BE2C (cell line): ENCODE results near the gene PRRT1B.
A peak's percentile ranks its signal among the peaks of the same experiment; 100 is the strongest.
"Not testable (repeated sequence)": the region's sequence is repeated elsewhere in the genome, so short reads cannot be mapped to it uniquely, and the experiment has no call there.

Experiments
- DNase-seq: peaks from one replicate; pipeline ENCODE4 v3.0.0-alpha.2; 2020
- H3K27me3 ChIP-seq: fragments of 250-450 bp; sonication (Bioruptor Pico); 2 replicates; pipeline ENCODE4 v1.5.1; 2020; ENCODE audit warnings: mild to moderate bottlenecking
- H3K36me3 ChIP-seq: fragments of 250-450 bp; sonication (Bioruptor Pico); 2 replicates; pipeline ENCODE4 v1.5.1; 2020; ENCODE audit warnings: mild to moderate bottlenecking
- H3K4me1 ChIP-seq: fragments of 250-450 bp; sonication (Bioruptor Pico); 2 replicates; pipeline ENCODE4 v1.5.1; 2020
- H3K4me3 ChIP-seq: 2 replicates; pipeline ENCODE4 v1.5.1; 2011; ENCODE audit warnings: low read depth, low read length
- H3K9me3 ChIP-seq: fragments of 250-450 bp; sonication (Bioruptor Pico); 2 replicates; pipeline ENCODE4 v1.5.1; 2020
- CTCF ChIP-seq: IDR thresholded peaks from 2 replicates; pipeline ENCODE4 v1.5.1; 2012; ENCODE audit warnings: mild to moderate bottlenecking, low read depth, low read length

Gene PRRT1B

DNA sequence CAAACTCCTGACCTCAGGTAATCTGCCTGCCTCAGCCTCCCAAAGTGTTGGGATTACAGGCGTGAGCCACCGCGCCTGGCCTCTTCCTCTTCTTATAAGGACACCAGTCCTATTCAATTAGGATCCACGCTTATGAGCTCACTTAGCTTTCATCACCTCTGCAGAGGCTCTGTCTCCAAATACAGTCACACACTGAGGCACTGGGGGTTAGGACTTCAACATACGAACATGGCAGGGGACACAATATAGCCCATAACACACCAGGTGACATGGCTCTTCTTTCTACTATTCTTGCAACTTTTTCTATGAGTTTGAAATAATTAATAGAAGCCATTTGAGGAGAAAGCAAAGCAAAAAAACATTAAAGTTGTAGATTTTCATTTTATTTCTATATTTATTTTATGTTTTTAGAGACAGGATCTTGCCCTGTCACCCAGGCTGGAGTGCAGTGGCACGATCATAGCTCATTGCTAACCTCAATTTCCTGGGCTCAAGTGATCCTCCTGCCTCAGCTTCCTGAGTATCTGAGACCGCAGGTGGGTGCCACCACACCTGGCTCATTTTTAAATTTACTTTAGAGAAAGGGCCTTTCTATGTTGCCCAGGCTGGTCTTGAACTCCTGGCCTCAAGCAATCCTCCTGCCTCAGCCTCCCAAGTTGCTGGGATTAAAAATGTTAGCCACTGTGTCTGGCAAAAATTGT is 6.0 kb upstream of the PRRT1B start:
- no peak for DNase-seq
- no peak overlapping the region for H3K4me3 ChIP-seq
- H3K4me1 ChIP-seq = no peaks in the 10 kb centered on the region
- peaks cover 7% of the 10 kb centered on the region for H3K9me3 ChIP-seq
- no peak for TF ChIP-seq CTCF
- no peaks in the 10 kb centered on the region; the same call in 1 of the 2 replicates for H3K27me3 ChIP-seq
- no peaks in the 10 kb centered on the region for H3K36me3 ChIP-seq

DNA sequence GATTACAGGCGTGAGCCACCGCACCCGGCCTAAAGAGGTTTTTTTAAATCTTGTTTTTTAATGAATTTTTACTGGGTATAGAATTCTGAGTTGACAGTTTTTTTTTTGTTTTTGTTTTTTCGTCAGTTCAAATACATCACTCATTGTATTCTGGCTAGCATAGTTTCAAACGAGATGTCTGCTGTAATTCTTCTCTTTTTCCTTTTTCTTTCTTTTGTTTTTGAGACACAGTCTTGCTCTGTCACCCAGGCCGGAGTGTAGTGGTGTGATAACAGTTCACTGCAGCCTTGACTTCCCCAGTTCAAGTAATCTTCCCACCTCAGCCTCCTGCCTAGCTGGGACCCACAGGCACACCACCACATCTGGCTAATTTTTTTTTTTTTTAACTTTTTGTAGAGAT is 2.2 kb upstream of the PRRT1B start:
- Histone ChIP-seq H3K4me1 (no peaks in the 10 kb centered on the region), H3K36me3 (no peaks in the 10 kb centered on the region), H3K9me3 (peaks cover 8% of the 10 kb centered on the region; the same call in 1 of the 2 replicates), H3K4me3 (no peak overlapping the region), H3K27me3 (peaks cover 19% of the 10 kb centered on the region)
- no peak for TF ChIP-seq CTCF
- DNase-seq = no peak

DNA sequence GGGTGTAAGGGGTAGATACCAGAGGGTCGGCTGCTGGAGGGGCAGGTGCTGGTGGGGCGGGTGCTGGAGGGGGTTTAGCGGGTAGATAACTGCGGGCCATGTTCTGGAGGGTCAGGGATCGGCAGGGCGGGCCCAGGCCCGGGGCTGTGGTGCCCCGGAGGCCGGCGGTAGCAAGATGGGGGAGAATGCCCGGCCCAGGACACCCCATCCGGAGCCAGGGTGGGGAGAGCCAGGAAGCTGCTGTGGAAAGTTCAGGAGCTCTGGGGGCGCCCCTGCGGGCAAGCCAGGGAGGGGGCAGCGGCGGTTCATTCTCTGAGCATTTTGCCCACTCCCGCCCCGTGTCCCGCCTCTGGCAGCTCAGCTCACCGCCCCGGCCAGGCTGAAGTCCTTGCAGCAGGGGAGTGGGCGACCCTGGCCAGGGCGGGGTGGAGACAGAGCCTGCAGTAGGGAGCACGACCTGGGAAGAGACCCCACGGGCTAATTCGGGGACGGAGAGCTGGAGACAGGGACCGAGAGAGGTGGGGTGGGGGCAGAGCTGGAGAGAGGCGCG is 538 bp downstream of the PRRT1B start:
- no peak for TF ChIP-seq CTCF
- Histone ChIP-seq H3K9me3 (peaks cover 8% of the 10 kb centered on the region; the same call in 1 of the 2 replicates), H3K27me3 (peaks cover 19% of the 10 kb centered on the region), H3K36me3 (no peaks in the 10 kb centered on the region), H3K4me3 (peak overlapping the region; percentile 50; the same call in 1 of the 2 replicates), H3K4me1 (no peaks in the 10 kb centered on the region)
- DNase-seq = no peak

DNA sequence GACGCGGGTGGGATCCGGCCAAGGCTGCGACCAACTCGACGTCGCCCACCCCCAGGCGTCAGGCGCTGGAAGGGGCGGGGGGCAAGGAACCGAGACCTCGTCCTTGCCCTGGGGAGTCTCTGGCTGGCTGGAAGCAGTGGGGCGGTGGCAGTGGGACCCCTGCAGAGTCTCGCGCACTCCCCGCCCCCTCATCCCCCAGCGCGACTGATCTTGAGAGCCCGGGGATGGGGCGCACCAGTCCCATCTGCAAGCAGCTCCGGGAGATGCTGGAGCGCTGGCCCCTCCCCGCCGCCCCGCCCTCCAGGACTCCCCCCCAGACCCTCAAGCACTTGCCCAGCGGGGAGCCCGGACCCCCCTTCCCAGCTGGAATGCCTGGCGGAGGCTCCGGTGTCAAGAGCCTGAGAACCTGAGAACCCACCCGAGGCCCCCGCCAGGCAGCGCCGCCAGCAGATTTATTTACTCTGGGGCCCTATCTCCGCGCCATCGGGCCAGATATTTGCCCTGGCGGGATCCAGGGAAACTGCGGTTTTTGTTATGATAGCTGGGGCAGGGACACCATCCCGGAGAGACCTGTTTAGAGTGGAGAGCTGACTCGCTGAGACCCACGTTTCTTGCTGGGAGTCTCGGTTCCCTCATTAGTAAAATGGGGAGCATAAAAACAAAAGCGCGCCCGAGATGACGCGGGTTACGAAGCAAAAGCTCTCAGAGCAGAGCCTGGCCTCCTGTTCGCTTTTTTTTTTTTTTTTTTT is 1.2 kb downstream of the PRRT1B start:
- peaks cover 8% of the 10 kb centered on the region; the same call in 1 of the 2 replicates for H3K9me3 ChIP-seq
- peak overlapping the region; percentile 50 for H3K4me3 ChIP-seq
- no peaks in the 10 kb centered on the region for H3K36me3 ChIP-seq
- peaks cover 19% of the 10 kb centered on the region for H3K27me3 ChIP-seq
- TF ChIP-seq CTCF = peak; percentile 24
- no peaks in the 10 kb centered on the region for H3K4me1 ChIP-seq
- DNase-seq = peak; percentile 58

- not testable (repeated sequence) for H3K4me3 ChIP-seq, H3K36me3 ChIP-seq, H3K4me1 ChIP-seq, H3K9me3 ChIP-seq, DNase-seq
- peaks cover 19% of the 10 kb centered on the region for H3K27me3 ChIP-seq
Observed at GRCh38 chr9:131549186-131549585, 3.9 kb downstream of the PRRT1B start.

DNA sequence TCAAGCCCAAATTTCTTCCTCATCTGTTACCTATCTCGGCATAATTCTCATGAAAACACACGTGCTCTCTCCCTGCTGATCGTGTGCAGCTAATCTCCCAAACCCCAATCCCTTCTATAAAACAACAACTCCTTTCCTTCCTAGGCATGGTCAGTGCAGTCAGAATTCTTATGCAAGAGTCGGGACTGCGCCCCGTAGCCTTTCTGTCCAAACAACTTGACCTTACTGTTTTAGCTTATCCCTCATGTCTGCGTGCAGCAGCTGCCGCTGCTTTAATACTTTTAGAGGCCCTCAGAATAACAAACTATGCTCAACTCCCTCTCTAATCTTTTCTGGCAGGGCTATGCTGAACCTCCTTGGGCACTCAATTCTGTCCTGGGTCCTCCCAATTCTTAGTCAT is 5.1 kb downstream of the PRRT1B start:
- H3K4me1 ChIP-seq, DNase-seq, H3K36me3 ChIP-seq, H3K4me3 ChIP-seq, H3K9me3 ChIP-seq: not testable (repeated sequence)
- peaks cover 13% of the 10 kb centered on the region for H3K27me3 ChIP-seq

DNA sequence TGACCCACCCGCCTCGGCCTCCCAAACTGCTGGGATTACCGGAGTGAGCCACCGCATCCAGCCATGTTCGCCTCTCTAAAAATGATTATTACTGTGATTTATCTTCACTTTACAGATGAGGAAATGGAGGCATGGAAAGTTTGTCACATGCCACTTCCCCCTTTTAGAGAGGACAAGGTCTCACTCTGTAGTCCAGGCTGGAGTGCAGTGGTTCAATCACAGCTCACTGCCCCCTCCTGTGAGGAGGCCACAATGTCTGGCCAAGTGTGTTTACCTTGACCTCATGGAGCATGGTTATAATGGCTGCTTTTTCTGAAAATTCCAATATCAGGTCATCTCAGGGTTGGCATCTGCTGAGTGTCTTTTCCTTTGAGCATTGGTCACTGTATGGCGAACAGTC is 6.7 kb downstream of the PRRT1B start:
- H3K4me1 ChIP-seq = no peaks in the 10 kb centered on the region
- peaks cover 2% of the 10 kb centered on the region for H3K27me3 ChIP-seq
- no peak for DNase-seq
- no peaks in the 10 kb centered on the region for H3K36me3 ChIP-seq
- no peak for TF ChIP-seq CTCF
- no peaks in the 10 kb centered on the region; the same call in 1 of the 2 replicates for H3K9me3 ChIP-seq
- H3K4me3 ChIP-seq = no peak overlapping the region
